ENCODE results near the gene PLB1.

DNA sequence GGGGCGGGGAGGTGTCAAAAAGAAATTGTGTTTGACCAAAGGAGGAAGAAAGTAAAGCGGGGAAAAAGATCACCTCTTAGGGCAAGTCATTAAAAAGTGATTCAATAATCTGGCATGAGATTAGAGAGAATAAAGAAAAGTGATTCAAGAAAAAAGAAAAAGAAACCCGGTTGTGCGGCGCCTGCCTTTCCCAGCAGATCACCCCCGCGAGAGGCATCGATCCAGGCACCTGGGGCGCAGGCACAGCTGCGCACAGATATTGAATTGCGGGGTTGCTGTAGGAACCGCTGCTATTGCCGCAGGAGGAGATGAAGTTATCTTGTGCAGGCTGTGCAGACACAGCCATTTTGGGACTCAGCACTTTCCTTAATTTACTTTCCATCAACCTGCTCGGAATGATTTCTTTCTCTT lies 71.2 kb downstream of the PLB1 start:
- TF ChIP-seq, protein P1, sequence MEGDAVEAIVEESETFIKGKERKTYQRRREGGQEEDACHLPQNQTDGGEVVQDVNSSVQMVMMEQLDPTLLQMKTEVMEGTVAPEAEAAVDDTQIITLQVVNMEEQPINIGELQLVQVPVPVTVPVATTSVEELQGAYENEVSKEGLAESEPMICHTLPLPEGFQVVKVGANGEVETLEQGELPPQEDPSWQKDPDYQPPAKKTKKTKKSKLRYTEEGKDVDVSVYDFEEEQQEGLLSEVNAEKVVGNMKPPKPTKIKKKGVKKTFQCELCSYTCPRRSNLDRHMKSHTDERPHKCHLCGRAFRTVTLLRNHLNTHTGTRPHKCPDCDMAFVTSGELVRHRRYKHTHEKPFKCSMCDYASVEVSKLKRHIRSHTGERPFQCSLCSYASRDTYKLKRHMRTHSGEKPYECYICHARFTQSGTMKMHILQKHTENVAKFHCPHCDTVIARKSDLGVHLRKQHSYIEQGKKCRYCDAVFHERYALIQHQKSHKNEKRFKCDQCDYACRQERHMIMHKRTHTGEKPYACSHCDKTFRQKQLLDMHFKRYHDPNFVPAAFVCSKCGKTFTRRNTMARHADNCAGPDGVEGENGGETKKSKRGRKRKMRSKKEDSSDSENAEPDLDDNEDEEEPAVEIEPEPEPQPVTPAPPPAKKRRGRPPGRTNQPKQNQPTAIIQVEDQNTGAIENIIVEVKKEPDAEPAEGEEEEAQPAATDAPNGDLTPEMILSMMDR (IDR thresholded peaks at IDR 0.05; ENCODE audit: borderline replicate concordance, extremely low read depth, low read length, poor library complexity, severe bottlenecking) = no peak
- no peak for TF ChIP-seq EZH2 (IDR thresholded peaks at IDR 0.05; ENCODE audit: borderline replicate concordance, low read depth, low read length, severe bottlenecking)

All from DND-41 (cell line).